Subcutaneous abdominal adipose tissue (tissue), 5 donors: Measurements from ENCODE around the gene ADAMTSL5.
A peak's percentile ranks its signal among the peaks of the same experiment; 100 is the strongest.

Source experiments
- H3K27ac ChIP-seq: one replicate; pipeline ENCODE4 v1.7.0; 2013; ENCODE audit warnings: low read depth, mild to moderate bottlenecking, inconsistent platforms, low read length, moderate library complexity
- H3K27me3 ChIP-seq, 5 donors: one replicate each; pipeline ENCODE4 v1.7.0; 2013; ENCODE audit warnings: low read length in 5 of 5, inconsistent platforms in 1 of 5; ENCODE audit not compliant: control insufficient read depth in 5 of 5, insufficient read depth in 4 of 5
- H3K36me3 ChIP-seq, 5 donors: one replicate each; pipeline ENCODE4 v1.7.0; 2013; ENCODE audit warnings: low read length in 5 of 5; ENCODE audit not compliant: control insufficient read depth in 5 of 5, insufficient read depth in 5 of 5
- H3K4me1 ChIP-seq, 5 donors: one replicate each; pipeline ENCODE4 v1.7.0; 2013; ENCODE audit warnings: low read length in 5 of 5, mild to moderate bottlenecking in 3 of 5, moderate library complexity in 1 of 5; ENCODE audit not compliant: control insufficient read depth in 5 of 5, insufficient read depth in 5 of 5
- H3K4me3 ChIP-seq, 5 donors: one replicate each; pipeline ENCODE4 v1.7.0; 2013; ENCODE audit warnings: low read length in 5 of 5, low read depth in 1 of 5
- H3K9ac ChIP-seq, 5 donors: one replicate each; pipeline ENCODE4 v1.7.0; 2013; ENCODE audit warnings: low read length in 5 of 5, mild to moderate bottlenecking in 4 of 5, moderate library complexity in 3 of 5
- H3K9me3 ChIP-seq, 5 donors: one replicate each; pipeline ENCODE4 v1.7.0; 2013; ENCODE audit warnings: low read length in 5 of 5; ENCODE audit not compliant: control insufficient read depth in 5 of 5
- donor health status: healthy.
- donor health status: healthy.
- donor health status: healthy.
- donor health status: healthy.
- donor health status: healthy.

ADAMTSL5 gene

DNA sequence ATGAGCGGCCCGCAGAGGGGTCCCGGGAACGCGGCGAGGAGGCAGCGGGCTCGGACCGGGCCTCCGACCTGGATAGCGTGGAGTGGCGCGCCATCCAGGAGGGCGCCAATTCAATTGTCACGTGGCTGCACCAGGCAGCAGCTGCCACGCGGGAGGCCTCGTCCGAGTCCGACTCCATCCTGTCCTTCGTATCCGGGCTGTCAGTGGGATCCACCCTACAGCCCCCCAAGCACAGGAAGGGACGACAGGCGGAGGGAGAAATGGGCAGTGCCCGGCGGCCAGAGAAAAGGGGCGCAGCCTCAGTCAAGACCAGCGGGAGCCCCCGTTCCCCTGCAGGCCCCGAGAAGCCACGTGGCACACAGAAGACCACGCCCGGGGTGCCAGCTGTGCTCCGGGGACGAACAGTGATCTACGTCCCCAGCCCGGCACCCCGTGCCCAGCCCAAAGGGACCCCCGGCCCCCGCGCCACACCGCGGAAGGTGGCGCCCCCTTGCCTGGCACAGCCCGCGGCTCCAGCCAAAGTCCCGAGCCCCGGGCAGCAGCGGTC is 44.5 kb downstream of the ADAMTSL5 start:
- Histone ChIP-seq H3K27me3 (peaks cover 53 to 73% (median 65%) of the 10 kb centered on the region in 5 donors), H3K4me3 (peak overlapping the region in 3 of 5 donors; percentile 2 to 46 (median 28)), H3K4me1 (peaks cover 0 to 69% (median 53%) of the 10 kb centered on the region in 5 donors), H3K9ac (no peak overlapping the region), H3K9me3 (no peaks in the 10 kb centered on the region), H3K27ac (no peak overlapping the region), H3K36me3 (no peaks in the 10 kb centered on the region)

DNA sequence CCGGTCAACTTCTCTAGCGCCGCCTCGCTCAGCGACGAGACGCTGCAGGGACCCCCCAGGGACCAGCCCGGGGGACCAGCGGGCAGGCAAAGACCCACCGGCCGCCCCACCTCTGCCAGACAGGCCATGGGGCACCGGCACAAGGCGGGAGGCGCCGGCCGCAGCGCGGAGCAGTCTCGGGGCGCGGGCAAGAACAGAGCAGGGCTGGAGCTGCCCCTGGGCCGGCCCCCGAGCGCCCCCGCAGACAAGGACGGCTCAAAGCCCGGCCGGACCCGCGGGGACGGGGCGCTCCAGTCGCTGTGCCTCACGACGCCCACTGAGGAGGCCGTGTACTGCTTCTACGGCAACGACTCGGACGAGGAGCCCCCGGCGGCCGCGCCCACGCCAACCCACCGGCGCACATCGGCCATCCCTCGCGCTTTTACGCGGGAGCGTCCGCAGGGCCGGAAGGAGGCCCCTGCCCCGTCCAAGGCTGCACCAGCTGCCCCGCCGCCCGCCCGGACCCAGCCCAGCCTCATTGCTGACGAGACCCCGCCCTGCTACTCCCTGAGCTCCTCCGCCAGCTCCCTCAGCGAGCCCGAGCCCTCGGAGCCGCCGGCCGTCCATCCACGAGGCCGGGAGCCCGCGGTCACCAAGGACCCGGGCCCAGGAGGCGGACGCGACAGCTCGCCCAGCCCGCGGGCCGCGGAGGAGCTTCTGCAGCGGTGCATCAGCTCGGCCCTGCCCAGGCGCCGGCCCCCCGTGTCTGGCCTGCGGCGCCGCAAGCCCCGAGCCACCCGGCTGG is 45.1 kb downstream of the ADAMTSL5 start:
- H3K9ac ChIP-seq, result no peak overlapping the region
- peaks cover 0 to 69% (median 53%) of the 10 kb centered on the region in 5 donors for H3K4me1 ChIP-seq
- peak overlapping the region in 2 of 5 donors; percentile 15 to 46 for H3K4me3 ChIP-seq
- no peaks in the 10 kb centered on the region for H3K36me3 ChIP-seq
- no peaks in the 10 kb centered on the region for H3K9me3 ChIP-seq
- H3K27me3 ChIP-seq, result peaks cover 48 to 67% (median 58%) of the 10 kb centered on the region in 5 donors
- no peak overlapping the region for H3K27ac ChIP-seq

DNA sequence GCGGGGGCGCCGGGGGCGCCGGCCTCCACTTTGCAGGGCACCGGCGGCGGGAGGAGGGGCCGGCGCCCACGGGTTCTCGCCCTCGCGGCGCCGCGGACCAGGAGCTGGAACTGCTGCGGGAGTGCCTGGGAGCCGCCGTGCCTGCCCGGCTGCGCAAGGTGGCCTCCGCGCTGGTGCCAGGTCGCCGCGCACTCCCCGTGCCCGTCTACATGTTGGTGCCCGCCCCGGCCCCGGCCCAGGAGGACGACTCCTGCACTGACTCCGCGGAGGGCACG is 45.7 kb downstream of the ADAMTSL5 start:
- Histone ChIP-seq H3K9ac (no peak overlapping the region), H3K4me3 (peak overlapping the region in 2 of 5 donors; percentile 10 to 15), H3K27me3 (peaks cover 42 to 61% (median 53%) of the 10 kb centered on the region in 5 donors), H3K36me3 (no peaks in the 10 kb centered on the region), H3K9me3 (no peaks in the 10 kb centered on the region), H3K27ac (no peak overlapping the region), H3K4me1 (peaks cover 0 to 67% (median 53%) of the 10 kb centered on the region in 5 donors)

DNA sequence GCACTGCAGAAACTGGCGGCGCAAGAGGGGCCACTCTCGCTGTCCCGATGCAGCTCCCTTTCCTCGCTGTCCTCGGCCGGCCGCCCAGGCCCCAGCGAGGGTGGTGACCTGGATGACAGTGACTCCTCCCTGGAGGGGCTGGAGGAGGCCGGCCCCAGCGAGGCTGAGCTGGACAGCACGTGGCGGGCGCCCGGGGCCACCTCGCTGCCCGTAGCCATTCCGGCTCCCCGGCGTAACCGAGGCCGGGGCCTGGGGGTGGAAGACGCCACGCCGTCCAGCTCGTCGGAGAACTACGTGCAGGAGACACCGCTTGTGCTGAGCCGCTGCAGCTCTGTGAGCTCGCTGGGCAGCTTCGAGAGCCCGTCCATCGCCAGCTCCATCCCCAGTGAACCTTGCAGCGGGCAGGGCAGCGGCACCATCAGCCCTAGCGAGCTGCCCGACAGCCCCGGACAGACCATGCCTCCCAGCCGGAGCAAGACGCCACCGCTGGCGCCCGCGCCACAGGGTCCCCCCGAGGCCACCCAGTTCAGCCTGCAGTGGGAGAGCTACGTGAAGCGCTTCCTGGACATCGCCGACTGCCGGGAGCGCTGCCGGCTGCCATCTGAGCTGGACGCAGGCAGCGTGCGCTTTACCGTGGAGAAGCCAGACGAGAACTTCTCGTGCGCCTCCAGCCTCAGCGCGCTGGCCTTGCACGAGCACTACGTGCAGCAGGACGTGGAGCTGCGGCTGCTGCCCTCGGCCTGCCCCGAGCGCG is 46.2 kb downstream of the ADAMTSL5 start:
- peaks cover 0 to 62% (median 51%) of the 10 kb centered on the region in 5 donors for H3K4me1 ChIP-seq
- no peak overlapping the region for H3K9ac ChIP-seq
- H3K36me3 ChIP-seq, result no peaks in the 10 kb centered on the region
- peak overlapping the region in 2 of 5 donors; percentile 10 to 15 for H3K4me3 ChIP-seq
- peaks cover 37 to 56% (median 47%) of the 10 kb centered on the region in 5 donors for H3K27me3 ChIP-seq
- H3K9me3 ChIP-seq, result no peaks in the 10 kb centered on the region
- H3K27ac ChIP-seq, result no peak overlapping the region

DNA sequence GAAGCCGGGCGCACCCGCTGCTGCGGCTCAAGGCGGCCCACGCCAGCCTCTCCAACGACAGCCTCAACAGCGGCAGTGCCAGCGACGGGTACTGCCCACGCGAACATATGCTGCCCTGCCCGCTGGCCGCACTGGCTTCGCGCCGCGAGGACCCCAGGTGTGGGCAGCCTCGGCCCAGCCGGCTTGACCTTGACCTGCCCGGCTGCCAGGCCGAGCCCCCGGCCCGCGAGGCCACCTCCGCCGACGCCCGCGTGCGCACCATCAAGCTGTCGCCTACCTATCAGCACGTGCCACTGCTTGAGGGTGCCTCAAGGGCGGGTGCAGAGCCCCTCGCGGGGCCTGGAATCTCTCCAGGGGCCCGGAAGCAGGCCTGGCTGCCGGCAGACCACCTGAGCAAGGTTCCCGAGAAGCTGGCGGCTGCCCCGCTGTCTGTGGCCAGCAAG is 46.8 kb downstream of the ADAMTSL5 start:
- Histone ChIP-seq H3K4me3 (peak overlapping the region in 1 of 5 donors; percentile 18), H3K9ac (no peak overlapping the region), H3K4me1 (peaks cover 0 to 56% (median 45%) of the 10 kb centered on the region in 5 donors), H3K36me3 (peaks cover 0 to 3% (median under 1%) of the 10 kb centered on the region in 5 donors), H3K9me3 (no peaks in the 10 kb centered on the region), H3K27me3 (peaks cover 31 to 50% (median 41%) of the 10 kb centered on the region in 5 donors), H3K27ac (no peak overlapping the region)

DNA sequence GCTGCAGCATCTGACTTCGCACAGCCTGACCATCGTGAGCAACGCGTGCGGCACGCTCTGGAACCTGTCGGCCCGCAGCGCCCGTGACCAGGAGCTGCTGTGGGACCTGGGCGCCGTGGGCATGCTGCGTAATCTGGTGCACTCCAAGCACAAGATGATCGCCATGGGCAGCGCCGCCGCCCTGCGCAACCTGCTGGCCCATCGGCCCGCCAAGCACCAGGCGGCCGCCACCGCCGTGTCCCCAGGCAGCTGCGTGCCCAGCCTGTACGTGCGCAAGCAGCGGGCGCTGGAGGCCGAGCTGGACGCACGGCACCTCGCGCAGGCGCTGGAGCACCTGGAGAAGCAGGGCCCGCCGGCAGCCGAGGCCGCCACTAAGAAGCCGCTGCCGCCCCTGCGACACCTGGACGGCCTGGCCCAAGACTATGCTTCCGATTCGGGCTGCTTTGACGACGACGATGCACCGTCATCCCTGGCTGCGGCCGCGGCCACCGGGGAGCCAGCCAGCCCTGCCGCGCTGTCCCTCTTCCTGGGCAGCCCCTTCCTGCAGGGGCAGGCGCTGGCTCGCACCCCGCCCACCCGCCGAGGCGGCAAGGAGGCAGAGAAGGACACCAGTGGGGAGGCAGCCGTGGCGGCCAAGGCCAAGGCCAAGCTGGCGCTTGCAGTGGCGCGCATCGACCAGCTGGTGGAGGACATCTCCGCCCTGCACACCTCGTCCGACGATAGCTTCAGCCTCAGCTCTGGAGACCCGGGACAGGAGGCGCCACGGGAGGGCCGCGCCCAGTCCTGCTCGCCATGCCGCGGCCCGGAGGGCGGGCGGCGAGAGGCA is 47.4 kb downstream of the ADAMTSL5 start:
- peak overlapping the region in 1 of 5 donors; percentile 18 for H3K4me3 ChIP-seq
- no peak overlapping the region for H3K27ac ChIP-seq
- H3K9me3 ChIP-seq, result no peaks in the 10 kb centered on the region
- no peak overlapping the region for H3K9ac ChIP-seq
- peaks cover 29 to 44% (median 37%) of the 10 kb centered on the region in 5 donors for H3K27me3 ChIP-seq
- peaks cover 0 to 9% (median 5%) of the 10 kb centered on the region in 5 donors for H3K36me3 ChIP-seq
- H3K4me1 ChIP-seq, result peaks cover 0 to 50% (median 39%) of the 10 kb centered on the region in 5 donors

DNA sequence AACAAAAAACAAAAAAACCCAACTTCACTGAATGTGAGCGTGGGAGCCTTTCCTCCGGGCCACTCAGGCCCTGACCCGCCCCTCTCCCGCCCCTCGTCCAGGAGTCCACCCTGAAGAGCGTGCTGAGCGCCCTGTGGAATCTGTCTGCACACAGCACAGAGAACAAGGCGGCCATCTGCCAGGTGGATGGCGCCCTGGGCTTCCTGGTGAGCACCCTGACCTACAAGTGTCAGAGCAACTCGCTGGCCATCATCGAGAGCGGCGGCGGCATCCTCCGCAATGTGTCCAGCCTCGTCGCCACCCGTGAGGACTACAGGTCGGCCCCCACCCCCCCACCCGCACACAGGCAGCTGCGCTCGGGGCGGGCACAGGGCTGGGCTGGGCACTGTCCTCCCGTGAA is 51.0 kb downstream of the ADAMTSL5 start:
- Histone ChIP-seq H3K9me3 (no peaks in the 10 kb centered on the region), H3K4me1 (peaks cover 0 to 16% (median 11%) of the 10 kb centered on the region in 5 donors), H3K27me3 (peaks cover 13 to 30% (median 26%) of the 10 kb centered on the region in 5 donors), H3K4me3 (no peak overlapping the region), H3K9ac (no peak overlapping the region), H3K27ac (no peak overlapping the region), H3K36me3 (peaks cover 0 to 17% (median 7%) of the 10 kb centered on the region in 5 donors)

DNA sequence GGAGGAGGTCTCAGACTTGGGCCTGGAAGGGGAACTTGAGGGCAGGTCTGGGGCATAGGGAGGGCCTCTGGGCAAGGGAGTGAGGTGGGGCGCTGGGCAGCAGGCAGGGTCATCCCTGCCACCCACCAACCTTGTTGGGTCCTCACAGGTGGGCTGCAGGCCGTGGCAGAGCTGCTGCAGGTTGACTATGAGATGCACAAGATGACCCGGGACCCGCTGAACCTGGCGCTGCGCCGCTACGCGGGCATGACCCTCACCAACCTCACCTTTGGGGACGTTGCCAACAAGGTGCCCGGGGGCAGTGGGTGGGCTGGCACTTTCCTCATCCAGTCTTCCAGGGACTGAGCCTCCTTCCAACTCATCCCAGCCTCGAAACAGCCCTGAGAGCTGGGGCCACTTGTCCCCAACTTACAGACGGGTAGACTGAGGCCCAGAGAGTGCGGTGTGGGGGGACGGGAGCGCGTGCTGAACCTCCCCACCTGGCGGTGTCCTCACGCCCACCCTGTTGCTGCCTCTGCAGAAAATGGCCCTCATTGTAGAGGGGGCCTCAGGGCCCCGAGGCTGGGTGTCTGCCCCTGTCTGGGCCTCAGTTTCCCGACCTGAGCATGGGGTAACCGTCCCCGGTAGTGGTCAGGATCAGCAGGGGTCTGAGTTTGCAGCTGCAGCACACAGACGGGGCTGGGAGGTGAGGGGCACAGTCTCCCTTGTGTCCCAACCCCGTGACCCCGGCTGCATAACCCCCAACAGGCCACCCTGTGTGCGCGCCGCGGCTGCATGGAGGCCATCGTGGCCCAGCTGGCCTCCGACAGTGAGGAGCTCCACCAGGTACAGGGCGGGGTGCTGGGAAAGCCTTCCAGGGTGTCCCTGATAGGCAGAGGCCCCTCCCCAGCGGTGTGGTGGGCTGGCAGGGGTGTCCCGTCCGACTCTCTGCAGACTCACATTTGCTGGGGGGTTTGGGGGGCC is 52.5 kb downstream of the ADAMTSL5 start:
- Histone ChIP-seq H3K27me3 (peaks cover 22 to 29% (median 28%) of the 10 kb centered on the region in 5 donors), H3K4me3 (no peak overlapping the region), H3K36me3 (peaks cover 0 to 17% (median 7%) of the 10 kb centered on the region in 5 donors), H3K9ac (no peak overlapping the region), H3K9me3 (no peaks in the 10 kb centered on the region), H3K27ac (no peak overlapping the region), H3K4me1 (peaks cover 0 to 13% (median 10%) of the 10 kb centered on the region in 5 donors)
